ENCODE measurements around the gene CYB5R2.

Gene CYB5R2

GRCh38 chr11:7672960-7673723 lies at the start of gene CYB5R2:
Gene CYB5R2, minus strand, starts transcription at chr11:7673500. Its CDS starts 675 bp downstream, at chr11:7672825.
- DNase-seq (ENCODE audit: low read depth), result peak; percentile 58
- peak within 1 kb of the TSS; percentile 55 for H3K4me3 ChIP-seq (replicated peaks; ENCODE audit: low read depth, low read length)
- TF ChIP-seq, protein P1, sequence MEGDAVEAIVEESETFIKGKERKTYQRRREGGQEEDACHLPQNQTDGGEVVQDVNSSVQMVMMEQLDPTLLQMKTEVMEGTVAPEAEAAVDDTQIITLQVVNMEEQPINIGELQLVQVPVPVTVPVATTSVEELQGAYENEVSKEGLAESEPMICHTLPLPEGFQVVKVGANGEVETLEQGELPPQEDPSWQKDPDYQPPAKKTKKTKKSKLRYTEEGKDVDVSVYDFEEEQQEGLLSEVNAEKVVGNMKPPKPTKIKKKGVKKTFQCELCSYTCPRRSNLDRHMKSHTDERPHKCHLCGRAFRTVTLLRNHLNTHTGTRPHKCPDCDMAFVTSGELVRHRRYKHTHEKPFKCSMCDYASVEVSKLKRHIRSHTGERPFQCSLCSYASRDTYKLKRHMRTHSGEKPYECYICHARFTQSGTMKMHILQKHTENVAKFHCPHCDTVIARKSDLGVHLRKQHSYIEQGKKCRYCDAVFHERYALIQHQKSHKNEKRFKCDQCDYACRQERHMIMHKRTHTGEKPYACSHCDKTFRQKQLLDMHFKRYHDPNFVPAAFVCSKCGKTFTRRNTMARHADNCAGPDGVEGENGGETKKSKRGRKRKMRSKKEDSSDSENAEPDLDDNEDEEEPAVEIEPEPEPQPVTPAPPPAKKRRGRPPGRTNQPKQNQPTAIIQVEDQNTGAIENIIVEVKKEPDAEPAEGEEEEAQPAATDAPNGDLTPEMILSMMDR (IDR thresholded peaks at IDR 0.05; ENCODE audit: low read length, missing control alignments), result no peak

GRCh38 chr11:7714786-7715185 lies 41.5 kb upstream of the CYB5R2 start:
- TF ChIP-seq, protein P1 (IDR thresholded peaks at IDR 0.05; ENCODE audit: low read length, missing control alignments), result no peak
- no peak for DNase-seq (ENCODE audit: low read depth)
- H3K4me3 ChIP-seq (replicated peaks; ENCODE audit: low read depth, low read length), result no peak overlapping the region

- H3K4me3 ChIP-seq (replicated peaks; ENCODE audit: low read depth, low read length), result no peak within 1 kb of the TSS
Measured at GRCh38 chr11:7706377-7706776, 33.1 kb upstream of the CYB5R2 start, which contains the start of gene OVCH2. Gene OVCH2, minus strand, starts transcription at chr11:7706477. Its CDS starts 83 bp downstream, at chr11:7706394.

GRCh38 chr11:7703740-7704139 lies 30.4 kb upstream of the CYB5R2 start:
- TF ChIP-seq, protein P1 (IDR thresholded peaks at IDR 0.05; ENCODE audit: low read length, missing control alignments), result no peak
- DNase-seq (ENCODE audit: low read depth), result no peak
- H3K4me3 ChIP-seq (replicated peaks; ENCODE audit: low read depth, low read length), result no peak overlapping the region

More at GRCh38 chr11:7706377-7706776, 33.1 kb upstream of the CYB5R2 start, which contains the start of gene OVCH2:
- no peak for DNase-seq (ENCODE audit: low read depth)
- TF ChIP-seq, protein P1 (IDR thresholded peaks at IDR 0.05; ENCODE audit: low read length, missing control alignments), result no peak

- DNase-seq (ENCODE audit: low read depth), result no peak
- TF ChIP-seq, protein P1 (IDR thresholded peaks at IDR 0.05; ENCODE audit: low read length, missing control alignments), result no peak
- H3K4me3 ChIP-seq (replicated peaks; ENCODE audit: low read depth, low read length), result no peak overlapping the region
Measured at GRCh38 chr11:7696424-7696823, 23.1 kb upstream of the CYB5R2 start.

DNA sequence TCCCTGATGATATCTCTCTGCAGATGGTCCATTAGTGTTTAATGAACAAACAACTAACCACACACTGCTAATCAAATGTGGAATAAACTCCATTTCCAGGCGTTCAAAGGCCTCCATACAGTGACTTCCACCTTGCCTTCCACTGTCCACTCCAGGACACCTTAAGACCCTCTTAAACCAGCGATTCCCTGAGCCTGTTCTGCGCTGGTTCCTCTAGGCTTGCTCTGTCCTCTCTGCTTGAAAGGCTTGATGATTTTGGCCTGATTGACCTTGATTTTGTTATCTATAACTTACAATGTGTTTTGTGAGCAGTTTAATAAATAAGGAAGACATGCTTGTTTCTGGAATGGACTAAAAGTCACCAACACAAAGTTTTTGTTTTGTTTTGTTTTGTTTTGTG lies 20.9 kb upstream of the CYB5R2 start:
- DNase-seq (ENCODE audit: low read depth), result no peak
- no peak overlapping the region for H3K4me3 ChIP-seq (replicated peaks; ENCODE audit: low read depth, low read length)

More for the DNA sequence above, 20.9 kb upstream of the CYB5R2 start:
- TF ChIP-seq, protein P1 (IDR thresholded peaks at IDR 0.05; ENCODE audit: low read length, missing control alignments), result no peak
